Hypothalamus (tissue), 51 donors: ENCODE data around the gene UBE2H.
"Not testable (repeated sequence)": the region's sequence is repeated elsewhere in the genome, so short reads cannot be mapped to it uniquely, and the experiment has no call there.

Source experiments
- DNase-seq, 51 donors: peaks; one replicate each; lab custom pipeline; 2025; lab: John Stamatoyannopoulos, UW

Gene UBE2H

DNA sequence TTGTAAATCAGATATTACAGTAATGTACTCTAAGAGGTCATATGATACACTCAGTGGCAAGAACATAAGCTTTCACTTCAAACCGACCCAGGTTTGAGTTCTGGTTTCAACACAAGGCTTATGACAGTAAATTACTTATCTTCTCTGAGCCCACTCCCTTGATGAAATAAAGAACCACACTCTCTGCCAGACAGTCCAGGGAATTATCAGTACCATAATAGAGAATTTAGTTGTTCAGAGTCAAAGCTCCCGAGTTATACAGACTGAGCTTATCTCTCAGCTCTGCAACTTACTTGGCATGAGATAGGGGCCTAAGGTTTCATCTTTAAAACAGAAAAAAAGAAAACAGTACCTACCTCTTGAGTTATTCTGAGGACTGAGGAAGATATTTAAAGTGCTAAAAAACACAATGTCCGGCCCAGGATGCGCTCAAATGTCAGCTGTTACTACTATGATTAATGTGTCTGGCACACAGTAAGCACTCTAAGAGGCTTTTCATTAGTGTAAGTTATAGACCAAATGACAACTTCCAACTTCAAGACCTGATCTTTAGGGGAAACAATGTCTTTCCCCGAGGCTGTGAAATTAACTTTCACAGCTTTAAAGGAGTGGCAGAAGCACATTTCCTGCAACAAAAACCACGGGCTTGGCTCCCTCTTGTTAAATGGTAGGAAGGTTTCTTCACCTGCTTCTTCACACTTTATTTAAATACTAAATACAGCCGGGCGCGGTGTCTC is 38.1 kb downstream of the UBE2H start:
- no peak for DNase-seq

DNA sequence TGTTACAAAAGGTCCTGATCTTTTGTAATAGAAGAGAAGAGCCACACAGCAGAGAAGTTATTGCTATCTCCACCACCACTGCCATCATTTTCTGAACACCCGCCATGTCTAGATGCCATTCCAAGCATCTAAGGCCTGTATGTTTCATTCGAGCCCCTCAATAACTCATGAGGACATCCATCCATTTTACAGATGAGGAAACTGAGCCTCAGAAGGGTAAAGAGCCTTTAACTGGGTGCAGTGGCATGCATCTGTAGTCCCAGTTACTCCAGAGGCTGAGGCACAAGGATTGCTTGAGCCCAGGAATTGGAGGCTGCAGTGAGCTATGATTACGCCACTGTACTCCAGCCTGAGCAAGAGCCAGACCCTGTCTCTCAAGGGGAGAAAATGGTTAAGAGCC is 39.3 kb downstream of the UBE2H start:
- no peak for DNase-seq

DNA sequence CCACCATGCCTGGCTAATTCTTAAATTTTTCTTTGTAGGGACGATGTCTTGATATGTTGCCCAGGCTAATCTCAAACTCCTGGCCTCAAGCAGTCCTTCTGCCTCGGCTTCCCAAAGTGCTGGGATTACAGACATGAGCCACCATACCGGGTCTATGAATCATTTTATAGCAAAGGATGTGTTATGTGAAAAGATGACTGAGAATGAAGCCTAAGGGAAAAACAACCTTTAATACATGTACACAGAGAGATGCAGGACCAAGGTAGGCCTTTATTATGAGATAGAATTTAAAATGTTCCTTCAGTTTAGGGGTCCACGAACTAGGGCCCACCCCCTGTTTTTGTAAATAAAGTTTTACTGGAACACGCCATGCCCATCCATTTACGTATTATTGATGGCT is 41.0 kb downstream of the UBE2H start:
- no peak for DNase-seq

DNA sequence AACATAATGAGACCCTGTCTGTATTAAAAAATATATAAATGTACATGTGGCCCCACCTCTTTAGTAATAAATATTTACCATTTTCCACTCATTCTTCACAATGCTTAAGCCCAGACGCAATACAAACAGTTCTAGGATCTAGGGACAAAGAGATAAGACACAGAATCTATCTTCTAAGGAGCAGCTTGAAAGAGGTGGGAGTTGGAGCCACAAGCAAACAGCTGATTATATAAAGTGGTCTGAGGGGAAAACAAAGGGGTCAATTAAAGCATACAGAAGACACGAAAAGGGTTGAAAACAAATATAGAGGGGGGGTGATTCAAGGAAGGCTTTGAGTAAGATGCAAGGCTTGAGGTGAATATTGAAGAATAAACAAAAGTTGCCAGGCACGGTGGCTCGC is 43.1 kb downstream of the UBE2H start:
- no peak for DNase-seq

DNA sequence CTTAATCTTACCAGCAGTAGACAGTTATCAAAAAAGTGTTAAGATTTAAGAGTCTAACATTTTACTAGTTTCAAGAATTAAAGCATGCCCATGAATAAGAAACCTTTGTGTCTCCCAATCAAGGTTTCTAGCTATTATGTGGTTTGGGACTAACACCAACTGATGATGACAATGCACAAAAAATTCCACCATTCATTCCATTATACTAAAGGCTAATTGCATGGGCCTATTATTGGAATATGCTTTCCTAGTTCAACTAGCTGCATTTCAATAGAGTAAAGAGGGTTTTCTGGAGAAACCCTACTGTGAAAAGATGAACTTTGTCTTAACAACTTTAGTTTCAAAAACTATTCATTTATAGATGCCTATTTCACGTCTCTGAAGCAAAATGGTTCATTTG is 44.6 kb downstream of the UBE2H start:
- no peak for DNase-seq

DNA sequence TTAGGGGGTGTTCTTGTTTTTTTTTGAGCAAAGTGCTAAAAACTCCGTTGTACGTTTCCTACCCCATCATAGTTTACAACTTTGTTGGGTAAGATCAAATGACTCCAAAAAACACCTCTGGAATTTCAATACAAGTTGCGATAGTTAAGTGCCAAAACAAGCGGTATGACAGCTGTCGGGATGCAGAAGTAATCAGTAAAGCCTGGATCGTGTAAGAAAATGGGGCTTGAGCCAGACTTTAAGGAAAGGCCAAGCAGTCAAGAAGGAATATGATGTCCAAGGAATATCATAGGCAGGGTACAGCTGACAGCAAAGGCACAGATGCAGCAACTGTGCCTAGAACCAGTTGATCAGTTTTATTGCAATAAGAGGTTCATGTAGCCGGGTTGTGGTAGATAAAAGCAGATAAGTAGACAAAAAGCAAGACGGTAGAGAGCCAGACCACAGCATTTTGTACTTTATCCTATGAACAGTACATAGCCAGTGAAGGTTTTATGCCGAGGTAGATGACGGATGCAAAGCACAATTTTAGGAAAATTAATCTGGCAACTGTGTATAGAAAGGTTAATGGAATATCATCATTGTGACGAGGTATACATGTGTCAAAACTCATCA is 45.5 kb downstream of the UBE2H start:
- no peak for DNase-seq

DNA sequence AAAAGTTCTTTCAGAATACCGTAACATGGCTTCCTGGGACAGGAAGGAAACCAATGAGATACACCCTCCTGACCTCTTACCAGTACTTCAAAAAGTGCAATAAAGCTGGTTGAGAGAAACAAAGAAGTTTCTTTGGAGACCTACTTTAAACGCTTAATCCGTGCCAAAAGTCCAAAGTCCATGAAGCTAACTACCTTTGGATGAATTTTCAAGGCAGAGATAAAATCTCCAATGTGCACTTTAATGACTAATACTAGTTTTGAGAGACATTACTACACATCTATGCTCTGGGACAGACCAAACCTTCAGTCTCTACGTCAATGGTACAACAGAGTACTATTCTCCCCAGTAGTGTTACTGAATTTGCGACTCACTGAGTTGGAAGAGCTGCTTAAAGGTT is 46.1 kb downstream of the UBE2H start:
- no peak for DNase-seq

DNA sequence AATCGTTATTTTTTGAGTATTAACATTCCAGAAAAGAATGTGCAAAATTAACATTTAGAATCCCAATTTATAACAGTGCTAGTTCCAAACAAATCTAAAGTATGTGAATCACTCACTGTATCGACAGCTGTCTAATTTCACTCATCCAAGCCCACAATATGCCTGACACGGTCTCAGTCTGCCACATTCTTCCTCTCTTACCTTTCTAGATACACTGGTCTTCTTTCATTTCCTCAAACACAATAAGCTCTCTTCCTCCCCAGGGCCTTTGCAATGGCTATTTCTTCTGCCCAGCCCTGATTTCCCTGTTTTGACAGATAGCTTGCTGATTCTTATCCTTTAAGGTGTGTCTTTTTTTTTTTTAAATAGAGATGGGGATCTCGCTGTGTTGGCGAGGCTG is 48.8 kb downstream of the UBE2H start:
- DNase-seq: no peak

DNA sequence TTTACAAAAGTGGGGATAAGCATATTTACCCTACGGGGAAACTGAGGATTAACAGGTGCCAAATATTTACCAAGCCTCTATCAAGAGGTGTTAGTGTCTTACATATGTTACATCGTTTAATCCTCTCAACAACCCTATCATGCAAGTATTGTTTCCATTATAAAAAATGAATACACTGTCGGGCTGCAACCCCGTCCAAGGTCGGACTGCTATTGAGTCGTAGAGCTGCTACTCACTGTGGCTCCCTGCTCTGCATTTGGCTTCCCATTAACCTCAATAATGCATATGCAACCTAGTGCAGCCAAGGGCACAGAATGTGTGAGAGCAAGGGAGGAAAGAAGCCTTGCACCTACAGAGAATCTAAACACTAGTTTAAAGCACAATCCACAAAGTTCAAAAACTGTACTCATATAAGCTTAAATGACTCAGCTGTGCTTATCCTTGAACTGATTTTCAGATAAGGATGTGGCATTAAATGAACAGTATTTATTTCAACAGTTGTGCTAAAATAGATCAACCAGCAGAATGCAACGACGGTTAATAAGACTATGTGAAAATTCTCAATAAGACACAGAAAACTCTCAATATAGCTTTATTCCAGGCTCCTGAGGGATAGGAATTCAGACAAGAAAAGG is 49.9 kb downstream of the UBE2H start:
- DNase-seq: no peak

DNA sequence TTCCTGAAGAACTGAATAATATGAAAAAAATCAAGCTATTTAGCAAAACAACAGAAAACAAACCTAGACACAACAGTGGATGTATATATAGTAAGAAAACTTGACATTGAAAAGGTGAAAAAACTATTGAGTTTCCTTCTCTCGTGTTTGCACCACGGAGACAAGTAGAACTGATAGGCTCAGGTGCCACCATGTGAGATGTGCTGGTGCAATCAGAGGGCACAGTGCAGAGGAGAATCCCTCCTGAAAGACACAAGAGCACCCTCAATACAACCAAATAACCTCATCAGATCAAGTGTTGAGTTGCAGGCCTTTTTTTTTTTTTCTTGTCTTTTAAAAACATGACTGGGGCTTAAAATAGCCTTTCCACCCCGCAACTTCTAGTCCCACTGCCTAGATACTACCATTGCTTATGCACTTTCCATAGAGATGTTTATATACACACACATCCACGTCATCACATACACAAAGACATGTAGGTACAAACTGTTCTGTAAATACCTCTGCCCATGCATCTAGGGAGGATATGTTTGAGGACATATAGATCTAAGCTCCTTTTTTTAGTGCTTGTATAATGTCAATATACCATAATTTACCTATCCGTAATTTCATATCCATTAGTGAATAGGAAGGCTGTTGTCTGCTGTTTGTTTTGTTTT is 54.1 kb downstream of the UBE2H start:
- no peak for DNase-seq

DNA sequence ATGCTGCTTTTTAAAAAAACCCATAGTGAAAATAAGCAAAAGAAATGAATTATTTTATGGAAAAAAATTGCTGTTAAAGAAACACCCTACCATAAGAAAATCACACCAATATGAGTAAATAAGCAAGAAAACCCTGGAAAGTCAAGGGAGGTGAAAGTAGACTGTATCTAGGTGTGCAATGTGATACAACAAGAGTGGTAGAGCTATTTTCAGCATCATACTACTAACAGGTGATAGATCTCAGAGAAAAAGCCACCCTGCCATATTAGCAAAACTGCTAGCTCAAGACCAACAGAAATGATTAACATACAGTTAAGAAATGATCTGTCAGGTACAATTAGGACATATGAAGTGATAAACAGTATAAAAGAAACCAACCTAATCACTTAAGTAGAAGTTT is 54.8 kb downstream of the UBE2H start:
- no peak for DNase-seq

DNA sequence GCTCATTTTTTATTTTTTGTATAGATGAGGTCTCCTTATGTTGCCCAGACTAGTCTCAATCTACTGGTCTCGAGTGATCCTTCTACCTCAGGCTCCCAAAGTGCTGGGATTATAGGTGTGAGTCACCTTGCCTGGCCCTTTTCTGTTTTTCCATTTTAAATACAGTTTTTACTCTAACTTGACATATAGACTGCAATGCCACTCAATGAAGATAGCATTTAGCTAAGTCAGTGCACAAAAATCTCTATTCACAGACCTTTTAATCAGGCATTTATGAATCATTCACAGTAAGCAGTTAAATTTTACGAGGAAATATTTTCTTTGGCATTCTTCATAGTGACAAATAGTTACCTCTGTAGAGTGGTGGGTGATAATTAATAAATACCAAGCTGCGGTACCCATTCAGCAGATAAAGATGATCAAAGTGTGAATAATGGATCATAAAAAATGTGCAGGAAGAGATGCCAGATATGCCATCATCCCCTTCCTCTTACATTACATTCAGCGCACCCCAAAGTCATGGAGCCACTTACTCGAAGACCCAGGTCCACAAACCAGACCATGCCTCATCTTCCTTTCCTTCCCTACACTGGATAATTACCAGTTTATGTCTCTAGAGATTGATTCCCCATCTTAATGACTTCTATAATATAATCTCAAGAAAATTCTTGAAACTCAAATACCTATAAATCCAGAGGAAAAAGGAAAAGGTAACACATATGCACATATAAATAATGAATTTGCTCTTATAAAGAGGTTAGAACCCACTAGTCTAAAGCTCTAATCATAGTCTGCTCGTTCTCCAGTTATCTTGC is 56.0 kb downstream of the UBE2H start:
- no peak for DNase-seq

DNA sequence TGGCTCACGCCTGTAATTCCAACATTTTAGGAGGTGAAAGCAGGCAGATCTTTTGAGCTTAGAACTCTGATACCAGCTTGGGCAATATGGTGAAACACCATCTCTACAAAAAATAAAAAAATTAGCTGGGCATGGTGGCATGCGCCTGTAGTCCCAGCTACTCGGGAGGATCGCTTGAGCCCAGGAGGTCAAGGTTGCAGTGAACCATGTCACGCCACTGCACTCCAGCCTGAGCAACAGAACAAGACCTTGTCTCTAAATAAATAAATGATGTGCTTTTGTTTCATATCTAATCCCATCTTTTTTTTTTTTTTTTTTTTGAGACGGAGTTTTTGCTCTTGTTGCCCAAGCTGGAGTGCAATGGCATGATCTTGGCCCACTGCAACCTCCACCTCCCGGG is 58.6 kb downstream of the UBE2H start:
- not testable (repeated sequence) for DNase-seq

DNA sequence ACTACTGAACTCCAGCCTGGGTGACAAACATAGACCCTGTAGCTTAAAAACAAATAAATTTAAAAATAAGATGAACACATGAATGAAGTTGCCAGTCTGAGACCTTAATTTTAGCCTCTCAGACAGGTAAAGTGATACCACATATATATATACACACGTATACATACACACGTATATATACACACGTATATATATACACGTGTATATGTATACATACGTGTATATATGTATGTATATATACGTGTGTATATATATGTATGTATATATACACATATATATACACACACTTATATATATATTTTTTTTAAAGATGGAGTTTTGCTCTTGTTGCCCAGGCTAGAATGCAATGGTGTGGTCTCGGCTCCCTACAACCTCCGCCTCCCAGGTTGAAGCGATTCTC is 62.7 kb downstream of the UBE2H start:
- DNase-seq: no peak

DNA sequence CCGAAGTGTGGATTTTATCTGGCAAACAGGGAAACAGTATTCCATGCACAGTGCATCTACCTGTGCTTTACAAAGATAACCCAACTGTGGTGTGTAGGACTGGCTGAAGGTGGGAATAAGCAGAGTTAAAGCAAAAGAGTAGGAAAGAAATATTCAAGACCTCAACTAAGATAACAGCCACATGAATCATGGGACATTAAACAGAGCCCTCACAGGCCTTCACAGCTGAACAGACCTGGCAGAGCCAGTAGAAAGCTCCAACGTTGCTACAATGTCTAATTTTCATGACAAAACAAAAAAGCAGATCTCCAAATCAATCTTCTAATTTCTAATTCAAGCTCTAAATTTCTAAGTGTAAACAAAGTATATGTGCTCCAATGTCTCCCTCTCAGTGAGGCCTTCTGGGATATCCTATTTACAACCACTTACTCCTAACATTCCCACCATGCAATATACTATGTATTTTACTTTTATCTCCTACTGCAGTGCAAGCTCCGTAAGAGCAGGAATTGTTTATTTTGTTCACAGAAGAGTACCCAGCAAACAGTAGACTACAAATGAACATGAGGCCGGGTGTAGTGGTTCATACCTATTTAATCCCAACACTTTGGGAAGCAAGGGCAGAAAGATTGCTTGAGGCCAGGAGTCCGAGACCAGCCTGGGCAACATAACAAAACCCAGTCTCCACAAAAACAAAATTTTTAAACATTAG is 63.5 kb downstream of the UBE2H start:
- DNase-seq: no peak

DNA sequence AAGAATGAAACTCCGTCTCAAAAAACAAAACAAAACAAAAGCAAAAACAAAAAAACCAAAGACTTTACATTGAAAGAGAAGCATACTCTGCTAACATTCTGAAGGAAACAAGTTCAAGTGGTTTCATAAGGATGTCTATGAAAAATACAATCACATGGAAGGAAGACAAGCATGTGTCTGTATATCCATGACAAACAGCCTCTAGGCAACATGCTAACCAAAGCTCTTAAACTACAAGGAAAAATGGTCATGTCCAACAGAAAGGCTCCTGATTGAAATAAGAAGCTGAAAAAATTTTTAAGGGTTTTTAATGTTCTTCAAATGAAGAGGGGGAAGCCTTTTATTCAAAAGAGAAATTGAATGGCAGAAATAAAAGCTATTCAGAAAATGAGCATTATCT is 64.9 kb downstream of the UBE2H start:
- DNase-seq: no peak

DNA sequence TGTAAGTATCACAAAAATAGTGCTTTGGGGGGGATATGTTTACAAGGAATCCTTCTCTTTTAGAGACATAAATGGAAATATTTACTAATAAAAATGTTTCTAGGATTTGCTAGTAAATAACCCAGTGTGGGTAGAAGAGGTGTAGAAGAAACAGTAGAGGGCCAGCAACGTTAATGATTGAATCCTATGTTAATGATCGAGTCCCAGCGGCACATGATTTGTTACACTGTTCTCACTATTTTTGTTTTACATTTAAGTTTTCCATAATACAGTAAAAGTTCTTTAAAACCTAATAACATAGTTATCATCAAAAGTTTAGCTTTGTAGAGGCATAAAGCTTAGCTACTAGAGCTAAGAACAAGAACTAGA is 66.0 kb downstream of the UBE2H start:
- no peak for DNase-seq

DNA sequence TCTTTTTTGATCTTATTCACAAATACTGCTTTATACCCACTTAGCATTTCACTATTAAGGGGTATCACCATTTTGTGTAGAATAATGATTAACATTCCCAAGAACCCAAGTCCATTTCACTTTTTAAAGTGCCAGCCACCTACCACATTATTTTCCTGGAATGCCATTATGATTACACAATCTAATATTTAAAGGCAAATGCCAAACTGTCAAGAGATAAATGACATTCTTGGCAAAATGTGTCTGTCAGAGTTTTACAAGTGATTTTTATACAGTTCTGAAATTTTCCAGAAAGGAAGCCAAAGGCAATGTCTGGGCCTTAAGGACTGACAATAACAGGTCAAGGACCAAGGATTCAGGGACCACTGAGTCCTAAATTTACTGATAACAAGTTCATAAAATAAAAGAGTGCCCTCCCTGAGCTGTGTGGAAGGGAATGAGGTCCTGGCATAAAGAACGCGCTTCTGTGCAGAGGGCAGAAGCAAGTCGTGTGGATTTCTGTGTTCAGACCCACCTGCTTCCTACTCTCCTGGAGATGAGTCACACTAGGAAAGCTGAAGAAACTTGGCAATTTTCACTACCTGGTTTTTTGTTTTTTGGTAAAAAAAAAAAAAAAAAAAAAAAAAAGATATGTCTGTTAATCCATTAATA is 66.5 kb downstream of the UBE2H start:
- no peak for DNase-seq

DNA sequence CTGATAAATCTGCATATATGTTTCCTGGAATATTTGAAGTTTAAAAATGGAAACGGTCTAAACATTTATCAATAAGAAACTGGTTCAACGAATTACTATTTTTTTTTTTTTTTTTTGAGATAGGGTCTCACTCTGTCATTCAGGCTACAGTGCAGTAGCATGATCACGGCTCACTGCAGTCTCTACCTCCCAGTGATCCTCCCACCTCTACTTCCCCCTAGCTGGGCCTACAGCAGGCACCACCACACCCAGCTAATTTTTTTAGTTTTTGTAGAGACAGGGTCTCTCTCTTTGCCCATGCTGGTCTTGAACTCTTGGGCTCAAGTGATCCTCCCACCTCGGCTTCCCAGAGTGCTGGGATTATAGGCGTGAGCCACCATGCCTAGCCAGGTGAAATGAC is 68.3 kb downstream of the UBE2H start:
- no peak for DNase-seq

DNA sequence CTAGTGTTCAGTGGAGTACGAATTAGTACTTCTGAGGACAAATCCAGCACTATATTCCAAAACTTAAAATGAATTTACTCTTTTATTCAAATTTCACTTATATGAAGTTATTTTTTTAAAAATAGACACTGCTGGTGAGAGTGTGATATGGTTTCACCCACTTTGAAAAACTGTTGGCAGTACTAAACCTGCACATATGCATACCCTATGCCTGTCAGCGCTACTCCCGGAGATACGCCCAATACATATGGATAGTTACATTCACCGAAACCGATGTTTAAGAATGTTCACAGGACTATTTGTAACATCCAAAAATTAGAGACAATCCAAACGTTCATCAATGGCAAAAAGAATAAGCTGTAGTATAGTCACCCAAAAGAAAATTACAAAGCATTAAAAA is 69.6 kb downstream of the UBE2H start:
- no peak for DNase-seq
